GM12875 (cell line): ENCODE results near the gene VPS8.

Experiments
- H3K4me3 ChIP-seq: one replicate; pipeline ENCODE4 v1.5.1; 2011; ENCODE audit warnings: low read depth, low read length, control low read depth
- TF ChIP-seq, protein P1 (sequence below): IDR thresholded peaks from 2 replicates; pipeline ENCODE4 v1.5.1; 2011; ENCODE audit warnings: low read depth, mild to moderate bottlenecking, control low read depth, inconsistent platforms, low read length, moderate library complexity, borderline replicate concordance; ENCODE audit not compliant: insufficient read depth

VPS8 gene

GRCh38 chr3:185051801-185052200 is 239.8 kb downstream of the VPS8 start:
- no peak overlapping the region for H3K4me3 ChIP-seq
- TF ChIP-seq, protein P1, sequence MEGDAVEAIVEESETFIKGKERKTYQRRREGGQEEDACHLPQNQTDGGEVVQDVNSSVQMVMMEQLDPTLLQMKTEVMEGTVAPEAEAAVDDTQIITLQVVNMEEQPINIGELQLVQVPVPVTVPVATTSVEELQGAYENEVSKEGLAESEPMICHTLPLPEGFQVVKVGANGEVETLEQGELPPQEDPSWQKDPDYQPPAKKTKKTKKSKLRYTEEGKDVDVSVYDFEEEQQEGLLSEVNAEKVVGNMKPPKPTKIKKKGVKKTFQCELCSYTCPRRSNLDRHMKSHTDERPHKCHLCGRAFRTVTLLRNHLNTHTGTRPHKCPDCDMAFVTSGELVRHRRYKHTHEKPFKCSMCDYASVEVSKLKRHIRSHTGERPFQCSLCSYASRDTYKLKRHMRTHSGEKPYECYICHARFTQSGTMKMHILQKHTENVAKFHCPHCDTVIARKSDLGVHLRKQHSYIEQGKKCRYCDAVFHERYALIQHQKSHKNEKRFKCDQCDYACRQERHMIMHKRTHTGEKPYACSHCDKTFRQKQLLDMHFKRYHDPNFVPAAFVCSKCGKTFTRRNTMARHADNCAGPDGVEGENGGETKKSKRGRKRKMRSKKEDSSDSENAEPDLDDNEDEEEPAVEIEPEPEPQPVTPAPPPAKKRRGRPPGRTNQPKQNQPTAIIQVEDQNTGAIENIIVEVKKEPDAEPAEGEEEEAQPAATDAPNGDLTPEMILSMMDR = no peak

- no peak overlapping the region for H3K4me3 ChIP-seq
- TF ChIP-seq, protein P1 = no peak
Measured at GRCh38 chr3:185052631-185053030, 240.7 kb downstream of the VPS8 start.

- H3K4me3 ChIP-seq = no peak overlapping the region
- TF ChIP-seq, protein P1 = no peak
Measured at GRCh38 chr3:185056908-185057307, 244.9 kb downstream of the VPS8 start.

GRCh38 chr3:185057829-185058228 is 245.9 kb downstream of the VPS8 start:
- no peak overlapping the region for H3K4me3 ChIP-seq
- TF ChIP-seq, protein P1 = no peak

- H3K4me3 ChIP-seq = no peak overlapping the region
- TF ChIP-seq, protein P1 = no peak
Measured at GRCh38 chr3:185058796-185059195, 246.8 kb downstream of the VPS8 start.

DNA sequence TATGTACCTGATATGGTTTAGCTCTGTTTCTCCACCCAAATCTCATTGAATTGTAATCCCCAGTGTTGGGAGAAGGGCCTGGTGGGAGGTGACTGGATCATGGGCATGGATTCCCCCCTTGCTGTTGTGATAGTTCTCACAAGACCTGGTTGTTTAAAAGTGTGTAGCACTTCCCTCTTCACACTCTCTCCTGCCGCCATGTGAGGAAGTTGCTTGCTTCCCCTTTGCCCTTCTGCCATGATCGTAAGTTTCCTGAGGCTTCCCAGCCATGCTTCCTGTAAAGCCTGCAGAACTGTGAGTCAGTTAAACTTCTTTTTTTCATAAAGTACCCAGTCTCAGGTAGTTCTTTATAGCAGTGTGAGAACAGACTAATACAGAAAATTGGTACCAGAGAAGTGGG is 247.8 kb downstream of the VPS8 start:
- TF ChIP-seq, protein P1 = no peak
- H3K4me3 ChIP-seq = no peak overlapping the region

DNA sequence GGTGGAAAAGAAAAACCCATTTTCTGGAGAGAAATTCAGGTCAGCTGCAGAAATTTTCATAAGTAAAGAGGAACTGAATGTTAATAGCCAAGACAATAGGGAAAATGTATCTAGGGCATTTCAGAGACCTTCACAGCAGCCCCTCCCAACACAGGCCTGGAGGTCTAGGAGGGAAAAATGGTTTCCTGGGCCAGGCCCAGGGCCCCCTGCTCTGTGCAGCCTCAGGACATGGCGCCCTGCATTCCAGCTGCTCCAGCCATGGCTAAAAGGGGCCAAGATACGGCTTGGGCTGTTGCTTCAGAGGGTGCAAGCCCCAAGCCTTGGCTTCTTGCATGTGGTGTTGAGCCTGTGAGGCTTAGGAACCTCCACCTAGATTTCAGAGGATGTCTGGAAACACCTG is 248.7 kb downstream of the VPS8 start:
- TF ChIP-seq, protein P1 = no peak
- no peak overlapping the region for H3K4me3 ChIP-seq
